Motor neuron (in vitro differentiated cells): Measurements from ENCODE around the gene GGCX. TPM values are rescaled to one million over a fixed set of nuclear protein-coding genes. Genes with fewer than 3 reads are reported as not detected.
"Not testable (repeated sequence)": the region's sequence is repeated elsewhere in the genome, so short reads cannot be mapped to it uniquely, and the experiment has no call there.

Experiments
- ATAC-seq, 8 experiments: fragments of 200-7000 bp; cut with Tn5 transposase; replicated peaks in 6 of 8; 2 replicates each; pipeline ENCODE4 v1.8.0; 2021; ENCODE audit warnings: mild to moderate bottlenecking in 8 of 8, moderate library complexity in 8 of 8
- H3K27ac ChIP-seq, 2 donors: fragments of 250-450 bp; sonication (Bioruptor Pico); 2 replicates each; pipeline ENCODE4 v1.9.0; 2021; ENCODE audit warnings: antibody characterized with exemption in 2 of 2, mild to moderate bottlenecking in 2 of 2, moderate library complexity in 1 of 2
- H3K4me1 ChIP-seq, 2 donors: fragments of 250-450 bp; sonication (Bioruptor Pico); replicated peaks in 1 of 2; 2 replicates each; pipeline ENCODE4 v1.6.1; 2021; ENCODE audit warnings: antibody characterized with exemption in 2 of 2, mild to moderate bottlenecking in 2 of 2, moderate library complexity in 1 of 2
- H3K4me3 ChIP-seq, 5 donors: fragments of 250-450 bp; sonication (Bioruptor Pico); 2 replicates each; pipeline ENCODE4 v1.9.0; 2021; ENCODE audit warnings: antibody characterized with exemption in 5 of 5, mild to moderate bottlenecking in 5 of 5, moderate library complexity in 4 of 5
- WGBS, 10 experiments: fragments of 450-650 bp; shearing (Covaris generic); methylation state at CpG; one replicate each; pipeline ENCODE4 v1.0.0; 2022; 5-methylcytosine and 5-hydroxymethylcytosine counted together
- in situ Hi-C, 9 experiments: fragments of 400-800 bp; cut with MboI; loops; one replicate each; pipeline ENCODE4 v1.15.0; 2021; ENCODE audit warnings: low sequenced_read_pairs in 9 of 9, low pct_unique_long_range_greater_than_20kb in 2 of 9; ENCODE audit not compliant: unreplicated experiment in 9 of 9
- total RNA-seq, 8 experiments: library from RNA; unstranded; fragments of 300-600 nt; gene quantifications; 2 replicates each; pipeline versions ENCODE4 v1.2.3 to v1.2.4, GENCODE V29; 2022

The GGCX gene
- 10 to 100 TPM; 16.1 to 40.2 (median 26.6) TPM for total RNA-seq

DNA sequence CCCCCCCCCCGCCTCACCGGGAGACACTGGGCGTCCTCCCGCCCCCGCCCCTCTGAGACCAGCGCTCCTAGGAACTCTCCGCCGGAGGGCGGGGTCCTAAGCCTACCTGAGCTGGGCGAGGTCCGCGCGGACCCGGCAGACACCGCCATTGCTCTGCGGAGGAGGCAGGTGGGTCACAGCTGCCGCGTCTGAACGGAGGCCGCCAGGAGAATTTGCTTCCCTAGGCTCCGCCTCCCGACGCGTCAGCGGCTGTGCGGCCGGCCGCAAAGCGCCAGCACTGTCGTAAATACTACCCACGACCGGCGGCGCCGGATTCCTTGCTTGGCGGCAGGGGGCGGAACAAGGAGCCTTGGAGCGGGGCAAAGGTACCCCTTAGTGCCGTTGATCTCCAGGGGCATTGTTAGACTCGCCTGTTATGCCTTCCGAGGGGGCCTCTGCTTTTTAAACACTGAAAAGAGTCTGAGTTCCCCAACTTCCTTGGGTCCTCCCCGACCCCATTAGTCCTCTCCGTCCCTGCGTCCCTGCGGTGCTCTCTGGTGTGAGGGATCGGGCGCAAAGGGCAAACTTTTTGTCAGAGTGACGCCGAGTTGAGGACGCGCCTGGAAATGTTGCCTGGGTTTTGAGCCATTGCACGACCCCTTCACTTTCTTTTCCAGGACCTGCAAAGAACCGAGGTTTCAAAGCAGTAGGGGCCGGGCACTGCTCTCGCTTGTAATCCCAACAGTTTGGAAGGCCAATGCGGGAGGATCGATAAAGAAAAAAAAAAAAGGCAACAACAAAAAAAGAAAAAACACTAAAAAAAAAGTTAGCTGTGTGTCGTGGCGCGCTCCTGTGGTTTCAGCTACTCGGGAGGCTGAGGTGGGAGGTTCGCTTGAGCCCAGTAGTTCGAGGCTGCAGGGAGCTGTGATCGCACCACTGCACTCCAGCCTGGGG is at the start of gene GGCX:
GGCX (minus strand) TSS at position 214 of the 933 bp plus-strand sequence; CDS start at position 149, 65 bp downstream.
- H3K4me1 ChIP-seq: peaks cover 9 to 11% of the 10 kb centered on the region in 2 donors
- WGBS, 10 experiments: 0 to 94% (median 16%) methylated on average over 2 to 30 of the region's 64 CpGs
- peak within 1 kb of the TSS; percentile 55 to 87 (median 67) for H3K4me3 ChIP-seq
- peak within 1 kb of the TSS; percentile 84 to 85 for H3K27ac ChIP-seq
- in situ Hi-C loops: no loop called here
- peak; percentile 89 to 97 (median 96) for ATAC-seq

DNA sequence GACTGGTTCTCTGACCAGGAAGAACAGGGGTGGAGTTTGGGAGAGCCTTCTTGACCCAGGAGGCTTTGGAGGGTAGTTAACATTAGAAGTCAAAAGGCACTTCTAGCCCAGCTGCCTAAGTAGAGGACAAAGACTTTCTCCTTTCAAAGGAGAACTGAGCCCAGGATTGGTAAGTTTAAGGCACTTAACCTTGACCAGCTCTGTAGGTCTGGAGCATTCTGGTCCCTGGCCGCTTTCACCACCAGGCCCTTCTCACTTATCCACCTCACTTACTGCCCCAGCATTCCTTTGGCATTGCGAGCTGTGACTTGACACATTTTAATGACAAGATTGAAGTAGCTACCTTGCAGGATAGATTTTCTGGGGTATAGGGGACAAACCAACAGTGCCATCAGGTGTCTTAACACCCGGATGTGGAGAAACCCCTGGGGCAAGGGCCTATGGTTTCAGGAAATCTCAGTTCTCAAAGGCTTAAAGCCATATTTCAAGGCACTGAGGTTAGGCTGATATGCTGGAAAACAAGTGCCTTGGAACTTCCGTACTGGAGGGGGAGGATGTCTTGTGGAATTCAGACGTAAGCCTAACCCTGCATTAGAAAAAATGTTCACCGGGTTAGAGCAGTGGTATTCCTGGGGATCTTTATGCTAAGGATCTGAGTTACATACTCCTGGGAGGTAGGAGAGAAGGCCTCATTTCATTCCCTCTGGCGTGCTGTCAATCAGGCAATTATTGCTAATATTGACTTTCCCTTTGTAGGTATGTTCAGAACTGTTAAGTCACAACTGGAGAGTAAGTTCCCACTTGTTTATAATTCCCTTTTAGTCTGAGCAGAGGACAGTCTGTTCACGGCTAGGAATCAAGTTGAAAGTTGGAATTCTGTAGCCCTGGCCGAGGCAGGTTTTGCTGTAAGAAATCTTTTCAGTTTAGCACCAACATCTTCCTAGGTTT is 46.2 kb upstream of the GGCX start:
- Histone ChIP-seq H3K4me1 (peaks cover 17 to 31% of the 10 kb centered on the region in 2 donors), H3K27ac (no peak overlapping the region), H3K4me3 (no peak overlapping the region)
- WGBS, 10 experiments: 52 to 100% (median 94%) methylated on average over 1 to 6 of the region's 9 CpGs; no CpG with 5 or more reads in 1 of the 10 experiments
- in situ Hi-C loops: no loop called here
- ATAC-seq: no peak

DNA sequence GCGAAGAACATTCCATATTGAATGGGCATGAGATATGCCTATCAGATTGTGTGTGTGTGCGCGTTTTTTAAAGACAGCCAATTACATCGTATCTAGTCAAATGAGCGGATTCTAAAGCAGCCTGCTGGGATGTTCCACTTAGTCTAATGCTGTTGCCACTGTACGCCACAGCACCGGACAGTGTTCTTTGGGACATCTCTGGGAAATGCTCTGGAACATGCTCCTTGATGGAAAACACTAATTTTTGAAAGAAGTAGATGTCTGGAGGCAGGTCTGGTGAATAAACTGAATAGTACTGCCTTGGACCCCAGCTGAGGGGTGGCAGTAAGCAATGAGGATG is 44.8 kb upstream of the GGCX start:
- peaks cover 21 to 32% of the 10 kb centered on the region in 2 donors for H3K4me1 ChIP-seq
- 67 to 97% (median 87%) methylated on average over 1 to 7 of the region's 7 CpGs; no CpG with 5 or more reads in 1 of the 10 experiments for WGBS, 10 experiments
- no peak overlapping the region for H3K4me3 ChIP-seq
- in situ Hi-C loops: no loop called here
- peak overlapping the region in 1 of 2 donors; percentile 21 for H3K27ac ChIP-seq
- ATAC-seq: peak in 1 of 8 experiments; percentile 7

DNA sequence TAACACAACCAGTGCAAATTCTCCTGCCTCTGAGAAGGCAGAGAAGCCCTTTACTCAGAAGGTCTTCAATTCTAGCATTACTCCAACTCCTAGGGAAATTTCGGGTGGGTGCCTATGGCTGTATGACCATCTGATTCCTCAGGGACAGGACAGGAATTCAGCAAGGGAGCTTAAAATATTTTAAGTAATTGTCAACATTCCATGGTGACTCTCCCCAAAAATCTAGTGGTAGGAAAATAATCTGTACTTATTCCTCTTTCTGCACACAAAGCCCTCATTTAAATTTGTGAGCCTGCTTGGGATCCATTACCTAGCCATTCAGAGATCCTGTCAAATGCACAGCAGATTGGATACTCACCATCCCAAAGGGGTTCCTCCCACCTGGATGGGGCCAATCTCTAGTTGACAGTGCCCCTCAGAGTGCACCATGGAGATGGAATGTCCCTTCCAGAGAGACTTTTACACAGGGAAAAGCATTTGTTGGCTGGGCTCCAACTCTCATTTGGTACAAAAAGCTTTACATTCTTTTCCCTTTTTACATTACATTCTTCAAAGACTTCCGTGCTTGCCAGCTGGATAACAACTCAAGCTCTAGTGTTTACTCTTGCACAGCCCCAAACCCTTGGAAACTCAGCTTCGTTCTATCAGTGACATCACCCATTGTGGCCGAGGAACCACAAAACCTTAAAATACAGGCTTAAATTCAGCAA is 44.3 kb upstream of the GGCX start:
- Histone ChIP-seq H3K4me3 (no peak overlapping the region), H3K27ac (no peak overlapping the region), H3K4me1 (peaks cover 17 to 29% of the 10 kb centered on the region in 2 donors)
- ATAC-seq: peak in 3 of 8 experiments; percentile 6 to 45 (median 28)
- 4 to 67% (median 46%) methylated on average over 1 to 4 of the region's 4 CpGs; no CpG with 5 or more reads in 2 of the 10 experiments for WGBS, 10 experiments
- in situ Hi-C loops: no loop called here

DNA sequence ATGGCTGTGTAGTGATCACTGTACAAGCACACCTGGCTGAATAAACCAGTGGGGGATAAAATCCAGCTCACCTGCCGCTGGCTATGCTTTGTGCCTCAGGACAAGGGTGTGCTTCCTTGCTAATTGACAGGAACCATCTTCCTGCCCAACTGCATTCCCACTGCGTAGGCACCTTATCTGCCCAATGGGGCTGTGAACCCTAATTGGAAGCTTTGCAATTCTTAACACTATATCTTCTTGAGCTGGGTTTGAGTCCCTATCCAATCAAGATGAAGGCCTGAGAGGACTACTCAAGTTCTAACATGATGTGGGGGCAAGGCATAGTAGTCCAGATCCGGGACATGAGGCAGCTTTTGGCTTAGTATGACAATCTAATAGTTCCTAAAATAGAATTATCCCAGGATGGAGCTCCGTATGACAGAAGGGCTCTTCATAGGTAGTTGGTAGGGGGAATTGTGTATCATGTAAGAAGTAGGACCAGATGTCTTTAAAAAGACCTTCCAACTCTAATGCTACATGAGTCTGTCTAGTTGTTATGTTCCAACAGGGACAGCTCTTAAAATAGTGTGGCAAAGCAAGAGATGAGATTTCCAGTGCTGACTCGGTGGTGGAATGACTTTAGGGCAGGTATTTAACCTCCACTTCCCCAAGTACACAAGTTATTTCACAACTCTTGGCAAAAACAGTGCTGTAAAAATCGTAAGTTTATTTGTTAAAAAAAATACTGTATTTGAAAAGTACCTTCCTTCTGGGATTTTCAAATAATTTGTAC is 43.5 kb upstream of the GGCX start:
- WGBS, 10 experiments: 17 to 100% (median 77%) methylated on average over 1 to 4 of the region's 6 CpGs
- in situ Hi-C loops: no loop called here
- H3K27ac ChIP-seq: no peak overlapping the region
- H3K4me1 ChIP-seq: peaks cover 15 to 27% of the 10 kb centered on the region in 2 donors
- no peak for ATAC-seq
- no peak overlapping the region for H3K4me3 ChIP-seq

DNA sequence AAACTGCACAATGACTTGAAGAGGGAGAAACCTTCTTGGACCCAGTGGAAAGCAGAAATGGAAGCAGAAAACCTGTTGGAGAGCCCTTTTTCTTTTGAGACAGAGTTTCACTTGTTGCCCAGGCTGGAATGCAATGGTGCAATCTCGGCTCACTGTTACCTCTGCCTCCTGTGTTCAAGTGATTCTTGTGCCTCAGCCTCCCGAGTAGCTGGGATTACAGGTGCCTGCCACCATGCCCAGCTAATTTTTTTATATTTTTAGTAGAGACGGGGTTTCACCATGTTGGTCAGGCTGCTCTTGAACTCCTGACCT is 42.8 kb upstream of the GGCX start:
- Histone ChIP-seq H3K4me1 (peaks cover 15 to 27% of the 10 kb centered on the region in 2 donors), H3K4me3 (peak overlapping the region in 1 of 5 donors; percentile 69)
- in situ Hi-C loops, H3K27ac ChIP-seq, ATAC-seq: not testable (repeated sequence)
- 79 to 100% (median 98%) methylated on average over 1 to 3 of the region's 3 CpGs; no CpG with 5 or more reads in 2 of the 10 experiments for WGBS, 10 experiments

DNA sequence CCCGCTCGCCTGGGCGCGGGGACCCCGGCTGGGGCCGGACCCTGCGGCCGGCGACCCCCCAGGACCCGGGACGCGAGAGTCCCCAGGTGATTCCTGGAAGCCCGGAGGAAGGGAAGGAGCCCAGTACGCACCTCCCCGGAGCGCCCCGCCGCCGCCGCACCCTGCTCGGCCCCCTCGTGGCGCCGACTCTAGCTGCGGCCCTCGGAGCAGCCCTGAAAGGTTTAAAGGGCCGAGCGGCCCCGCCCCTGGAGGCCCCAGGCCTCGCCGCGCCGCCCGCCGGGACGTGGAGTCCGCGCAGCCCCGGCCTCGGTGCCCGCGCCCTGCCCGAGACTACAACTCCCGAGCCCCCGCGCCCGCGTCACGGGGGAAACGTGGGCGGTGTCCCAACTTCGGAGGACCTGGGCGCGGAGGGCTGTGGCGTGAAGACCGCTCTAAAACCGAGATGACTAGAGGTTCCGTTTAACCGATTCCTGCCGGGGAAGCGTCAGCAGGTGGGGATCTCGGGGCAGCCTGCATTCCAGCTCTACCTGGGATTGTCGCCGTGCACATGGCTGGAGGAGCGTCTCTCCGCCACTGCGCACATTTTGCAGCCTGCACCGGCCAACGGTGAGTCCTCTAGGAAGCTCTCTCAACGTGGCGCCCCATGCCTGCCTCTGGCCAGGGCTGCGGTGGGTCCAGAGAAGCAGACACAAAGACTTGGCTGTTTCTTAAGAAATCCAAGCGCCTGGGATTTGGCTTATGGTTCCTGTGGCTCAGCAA is 41.4 kb upstream of the GGCX start, which contains the start of gene TMEM150A:
TMEM150A (minus strand) TSS at position 223 of the 759 bp plus-strand sequence. CDS start 750 bp downstream, outside the sequence.
- 0 to 14% (median 1%) methylated on average over 1 to 15 of the region's 73 CpGs; no CpG with 5 or more reads in 5 of the 10 experiments for WGBS, 10 experiments
- Histone ChIP-seq H3K4me1 (peaks cover 15 to 27% of the 10 kb centered on the region in 2 donors), H3K4me3 (peak within 1 kb of the TSS; percentile 43 to 91 (median 69)), H3K27ac (peak within 1 kb of the TSS in 1 of 2 donors; percentile 13)
- in situ Hi-C loops: no loop called here
- ATAC-seq: peak; percentile 86 to 97 (median 94)

DNA sequence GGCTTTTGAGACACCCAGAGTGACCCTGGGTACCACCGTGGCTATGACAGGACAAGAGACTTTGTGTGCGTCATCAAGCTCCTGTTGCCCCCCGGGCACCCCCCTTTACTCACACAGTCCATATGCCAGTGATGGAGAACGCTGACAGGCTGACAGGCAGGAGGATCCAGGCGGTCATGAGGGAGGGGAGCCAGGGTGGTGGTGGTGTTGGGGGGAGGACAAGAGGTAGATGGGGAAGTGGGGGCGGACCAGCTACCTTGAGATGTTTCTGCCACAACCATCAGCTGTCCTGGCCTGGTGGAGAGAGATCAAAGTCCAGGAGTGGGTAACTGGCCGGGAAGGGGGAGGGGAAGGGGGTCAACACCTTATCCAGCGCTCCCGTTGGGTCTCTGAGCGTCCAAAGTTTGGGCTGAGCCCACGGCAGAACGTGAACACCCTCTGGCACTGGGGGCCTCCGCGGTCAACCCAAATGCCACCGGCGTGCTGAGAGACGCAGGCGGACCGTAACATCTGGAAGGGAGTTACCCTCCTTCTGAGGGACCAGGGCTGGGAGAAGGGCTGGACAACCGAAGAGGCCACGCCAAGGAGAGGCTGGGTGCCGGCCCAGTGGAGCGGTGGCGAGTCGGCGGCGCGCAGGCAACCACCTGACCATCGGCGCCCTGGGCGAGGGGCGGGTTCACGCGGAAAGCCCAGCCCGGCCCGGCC is 40.6 kb upstream of the GGCX start:
- H3K27ac ChIP-seq: peak overlapping the region in 1 of 2 donors; percentile 4
- ATAC-seq: peak; percentile 57 to 83 (median 74)
- in situ Hi-C loops: no loop called here
- 0 to 13% methylated on average over 1 to 20 of the region's 36 CpGs; no CpG with 5 or more reads in 8 of the 10 experiments for WGBS, 10 experiments
- peaks cover 15 to 27% of the 10 kb centered on the region in 2 donors for H3K4me1 ChIP-seq
- peak overlapping the region; percentile 43 to 91 (median 69) for H3K4me3 ChIP-seq

DNA sequence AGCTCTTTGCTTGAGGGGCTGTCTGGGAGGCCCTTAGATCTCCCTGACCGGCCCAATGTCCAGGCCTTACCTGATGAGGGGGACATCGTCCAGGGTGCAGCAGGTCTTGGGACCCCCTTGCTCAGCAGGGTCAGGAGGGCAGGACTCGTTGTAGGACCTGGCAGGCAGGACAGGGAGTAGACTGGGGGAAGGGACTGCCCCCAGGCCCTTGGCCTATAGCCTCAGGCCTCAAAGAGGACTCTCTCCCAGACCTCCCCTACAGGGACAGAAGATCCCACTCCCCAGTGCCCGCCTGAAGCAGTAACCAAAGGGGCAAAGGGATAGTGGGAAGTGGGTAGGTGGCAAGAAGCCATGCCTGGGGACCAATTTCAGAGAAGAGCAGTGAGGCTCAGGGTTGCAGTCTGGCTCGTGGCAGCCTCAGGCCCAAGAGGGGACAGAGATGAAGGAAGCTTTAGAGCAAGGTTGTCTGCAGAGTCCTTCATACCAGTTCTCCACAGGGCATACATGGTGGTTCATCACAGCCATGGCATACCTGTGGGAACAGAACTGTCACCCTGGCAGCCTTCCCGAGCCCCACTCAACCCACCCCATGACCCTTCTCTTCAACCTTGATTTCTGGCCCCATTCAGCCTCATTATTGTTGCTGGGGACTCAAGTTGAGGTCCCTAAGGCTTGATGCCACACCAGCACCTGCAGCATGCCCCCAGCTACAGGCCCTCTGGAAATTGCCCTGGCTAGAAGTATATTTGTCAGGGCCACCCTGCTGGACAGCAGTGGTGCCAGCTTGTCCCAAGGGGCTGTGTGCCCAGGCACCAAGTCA is 39.9 kb upstream of the GGCX start:
- Histone ChIP-seq H3K4me1 (peaks cover 21 to 25% of the 10 kb centered on the region in 2 donors), H3K27ac (no peak overlapping the region), H3K4me3 (peak overlapping the region; percentile 43 to 91 (median 69))
- 40 to 100% (median 100%) methylated on average over 1 to 2 of the region's 6 CpGs; no CpG with 5 or more reads in 7 of the 10 experiments for WGBS, 10 experiments
- in situ Hi-C loops: no loop called here
- no peak for ATAC-seq

DNA sequence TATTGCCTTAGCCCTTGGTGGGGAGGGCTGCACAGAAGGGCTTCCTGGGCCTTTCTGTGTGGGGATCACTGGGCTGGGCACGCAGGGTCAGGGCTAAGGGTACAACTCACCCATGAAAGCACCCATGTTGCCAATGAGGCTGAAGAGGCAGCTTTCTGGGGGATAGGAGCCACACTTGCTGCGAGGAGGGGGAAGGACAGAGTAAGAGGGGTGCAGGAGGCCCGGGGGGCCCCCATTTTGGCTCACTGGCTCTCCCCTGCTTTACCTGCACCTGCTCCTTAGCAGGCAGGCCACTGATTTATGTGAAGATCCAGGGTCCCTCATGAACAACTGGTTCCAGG is 38.9 kb upstream of the GGCX start:
- H3K4me1 ChIP-seq: peaks cover 16 to 17% of the 10 kb centered on the region in 2 donors
- no peak for ATAC-seq
- in situ Hi-C loops: no loop called here

More for the DNA sequence above, 38.9 kb upstream of the GGCX start:
- H3K27ac ChIP-seq: no peak overlapping the region
- H3K4me3 ChIP-seq: no peak overlapping the region
- no CpG with 5 or more reads among the region's 3 CpGs for WGBS, 10 experiments
